Pancreas (tissue), 10 donors: ENCODE data around the gene FAM193A. TPM values are rescaled to one million over a fixed set of nuclear protein-coding genes. Genes with fewer than 3 reads are reported as not detected.

Experiments
- ATAC-seq, 4 donors: fragments of 200-7000 bp; cut with Tn5 transposase; one replicate each; pipeline versions ENCODE4 v1.8.0 to v1.9.1; 2020; ENCODE audit warnings: mild to moderate bottlenecking in 4 of 4, moderate library complexity in 4 of 4
- DNase-seq, 6 donors: peaks; one replicate each; pipeline ENCODE4 v3.0.0-alpha.2; 2020
- FAIRE-seq: peaks from 2 replicates; lab custom pipeline; 2012; peaks lifted over from hg19 to GRCh38; lab: Jason Lieb, UNC
- H3K27ac ChIP-seq, 4 donors: fragments of 200-600 bp; sonication (generic); 1 replicate in 3 of 4; 2 replicates in 1 of 4; pipeline versions ENCODE4 v1.5.0 to v1.8.0; 2020
- H3K27me3 ChIP-seq, 4 donors: fragments of 200-600 bp; one replicate each; pipeline ENCODE4 v1.8.0; 2021
- H3K36me3 ChIP-seq, 3 donors: fragments of 200-600 bp; sonication (generic) in 1 of 3; one replicate each; pipeline versions ENCODE4 v1.5.0 to v1.8.0; 2020 to 2021
- H3K4me1 ChIP-seq, 3 donors: fragments of 200-600 bp; one replicate each; pipeline ENCODE4 v1.8.0; 2021
- H3K4me3 ChIP-seq, 4 donors: fragments of 200-600 bp; sonication (generic) in 2 of 4; one replicate each; pipeline versions ENCODE4 v1.5.0 to v1.8.0; 2020 to 2021
- H3K9me3 ChIP-seq, 4 donors: fragments of 200-600 bp; one replicate each; pipeline ENCODE4 v1.8.0; 2021
- CTCF ChIP-seq, 4 donors: fragments of 200-600 bp; sonication (generic) in 3 of 4; IDR thresholded peaks; one replicate each; pipeline versions ENCODE4 v1.5.0 to v1.8.0; 2021; ENCODE audit warnings: antibody characterized with exemption in 4 of 4
- WGBS, 2 donors: extraction: QIAGEN DNeasy Blood & Tissue Kit; methylation state at CpG; one replicate each; pipeline ENCODE4 v1.1.7; 2013; 5-methylcytosine and 5-hydroxymethylcytosine counted together
- intact Hi-C, 3 donors: fragments of 100-400 bp; cut with DNase I; formaldehyde crosslinking; loops; one replicate each; pipeline versions ENCODE4 v1.11.1 to v1.14.2; 2022
- polyA plus RNA-seq, 2 donors: library from polyadenylated mRNA; stranded (reverse); fragments of 200-250 nt; gene quantifications; one replicate each; pipeline ENCODE4 v1.2.3, GENCODE V29; 2013
- total RNA-seq, 6 donors: library from RNA; stranded (reverse); fragmentation: NEBNext Ultra II Directional in 4 of 6; extraction: Animal tissue kit (Norgen Biotek cat#: 25700) in 4 of 6; gene quantifications; one replicate each; pipeline versions ENCODE4 v1.2.1 to v1.2.4, GENCODE V29; 2021 to 2023
- donor health status: healthy with polysubstance abuse.
- donor health status: DM: no; HTN: no; CAD: no; lungs with moderate emphysema.
- donor health status: DM: no; HTN: no; CAD: no.
- donor health status: control.
- donor health status: control.
- donor health status: Bipolar disorder and iron deficiency.
- donor health status: DM: yes; HTN: yes; CAD: no.
- donor health status: DM: no; HTN: no; CAD: no.
- donor health status: DM: no; HTN: no; CAD: no.
- donor health status: DM: yes; HTN: yes; CAD: no.

Gene FAM193A
- total and polyA plus RNA-seq, 8 donors = 10.1 to 17.0 (median 10.7) TPM

GRCh38 chr4:2642968-2643367, 106.5 kb downstream of the FAM193A start:
- FAIRE-seq (no peak), DNase-seq (no peak), ATAC-seq (no peak)
- H3K36me3 ChIP-seq = peaks cover 4 to 34% (median 14%) of the 10 kb centered on the region in 3 donors
- no peaks in the 10 kb centered on the region for H3K4me1 ChIP-seq
- no peak overlapping the region for H3K27ac ChIP-seq
- WGBS, 2 donors = 92 to 94% methylated on average over 7 of the region's 7 CpGs
- no peaks in the 10 kb centered on the region for H3K9me3 ChIP-seq
- intact Hi-C loops = no loop called here
- TF ChIP-seq CTCF (IDR thresholded peaks at IDR 0.05) = no peak
- no peaks in the 10 kb centered on the region for H3K27me3 ChIP-seq
- no peak overlapping the region for H3K4me3 ChIP-seq

- ATAC-seq = no peak
- no peak overlapping the region for H3K4me3 ChIP-seq
- 93 to 94% methylated on average over 5 of the region's 5 CpGs for WGBS, 2 donors
- no peaks in the 10 kb centered on the region for H3K9me3 ChIP-seq
- H3K27me3 ChIP-seq = no peaks in the 10 kb centered on the region
- intact Hi-C loops = no loop called here
- no peak overlapping the region for H3K27ac ChIP-seq
- DNase-seq = no peak
- H3K36me3 ChIP-seq = peaks cover 4 to 40% (median 20%) of the 10 kb centered on the region in 3 donors
- FAIRE-seq = no peak
- TF ChIP-seq CTCF (IDR thresholded peaks at IDR 0.05) = no peak
- H3K4me1 ChIP-seq = no peaks in the 10 kb centered on the region
Observed at GRCh38 chr4:2643555-2643954, 107.1 kb downstream of the FAM193A start.

- H3K9me3 ChIP-seq = no peaks in the 10 kb centered on the region
- no peaks in the 10 kb centered on the region for H3K4me1 ChIP-seq
- ATAC-seq = peak in 3 of 4 donors; percentile 36 to 70 (median 60)
- no peak for FAIRE-seq
- no peak overlapping the region for H3K27ac ChIP-seq
- intact Hi-C loops = no loop called here
- peaks cover 0 to 33% (median 27%) of the 10 kb centered on the region in 3 donors for H3K36me3 ChIP-seq
- no peaks in the 10 kb centered on the region for H3K27me3 ChIP-seq
- H3K4me3 ChIP-seq = no peak overlapping the region
- DNase-seq = peak in 2 of 6 donors; percentile 23 to 31
- WGBS, 2 donors = 90 to 92% methylated on average over 22 of the region's 22 CpGs
- no peak for TF ChIP-seq CTCF (IDR thresholded peaks at IDR 0.05)
Observed at GRCh38 chr4:2646396-2647149, 110.1 kb downstream of the FAM193A start.

GRCh38 chr4:2647403-2648158, 111.1 kb downstream of the FAM193A start:
- Histone ChIP-seq H3K36me3 (peaks cover 0 to 28% (median 27%) of the 10 kb centered on the region in 3 donors), H3K9me3 (no peaks in the 10 kb centered on the region), H3K4me1 (no peaks in the 10 kb centered on the region), H3K27ac (no peak overlapping the region), H3K4me3 (no peak overlapping the region), H3K27me3 (no peaks in the 10 kb centered on the region)
- ATAC-seq (peak in 1 of 4 donors; percentile 40), FAIRE-seq (no peak), DNase-seq (no peak)
- no peak for TF ChIP-seq CTCF (IDR thresholded peaks at IDR 0.05)
- intact Hi-C loops = no loop called here
- WGBS, 2 donors = 87 to 92% methylated on average over 10 of the region's 10 CpGs
